DLD1 (cell line): Measurements from ENCODE around the gene LRCH3.

ENCODE experiments used
- in situ Hi-C: cut with HindIII; loops from 2 replicates; pipeline ENCODE4 v1.10.0; 2017; ENCODE audit warnings: low sequenced_read_pairs

LRCH3 gene

GRCh38 chr3:197791113-197791891 is at the start of gene LRCH3:
LRCH3 (plus strand) TSS chr3:197791254; CDS start chr3:197791279, 25 bp downstream.
- in situ Hi-C loops: no loop called here

GRCh38 chr3:197742787-197743186 is 48.3 kb upstream of the LRCH3 start:
- in situ Hi-C loops: no loop called here

GRCh38 chr3:197746209-197746608 is 44.8 kb upstream of the LRCH3 start:
- in situ Hi-C loops: no loop called here

GRCh38 chr3:197746801-197747237 is 44.2 kb upstream of the LRCH3 start:
- in situ Hi-C loops: no loop called here

GRCh38 chr3:197748597-197749314 is 42.3 kb upstream of the LRCH3 start:
- in situ Hi-C loops: no loop called here

DNA sequence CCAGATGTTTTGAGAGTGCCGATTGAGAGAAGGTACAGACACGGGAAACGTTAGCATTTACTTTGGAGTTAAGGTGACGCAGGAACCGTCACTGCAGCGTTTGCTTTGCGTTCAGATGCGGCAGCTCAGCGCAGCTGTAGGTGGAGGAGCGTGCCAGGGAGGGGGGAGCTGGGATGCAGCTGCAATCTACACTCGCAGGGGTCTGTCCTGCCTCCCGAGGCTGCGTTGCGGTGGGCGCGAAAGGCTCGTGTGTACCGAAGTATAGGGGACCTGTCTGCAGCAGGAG is 41.8 kb upstream of the LRCH3 start:
- in situ Hi-C loops: no loop called here

- in situ Hi-C loops: no loop called here
These were observed 41.3 kb upstream of the LRCH3 start, which contains the start of gene FYTTD1 for GRCh38 chr3:197749601-197750395. FYTTD1 (plus strand) TSS chr3:197749883; CDS start chr3:197749972, 89 bp downstream.

GRCh38 chr3:197750396-197750831 is 40.6 kb upstream of the LRCH3 start:
- in situ Hi-C loops: no loop called here

- in situ Hi-C loops: no loop called here
These were observed 40.0 kb upstream of the LRCH3 start for GRCh38 chr3:197750858-197751737.

DNA sequence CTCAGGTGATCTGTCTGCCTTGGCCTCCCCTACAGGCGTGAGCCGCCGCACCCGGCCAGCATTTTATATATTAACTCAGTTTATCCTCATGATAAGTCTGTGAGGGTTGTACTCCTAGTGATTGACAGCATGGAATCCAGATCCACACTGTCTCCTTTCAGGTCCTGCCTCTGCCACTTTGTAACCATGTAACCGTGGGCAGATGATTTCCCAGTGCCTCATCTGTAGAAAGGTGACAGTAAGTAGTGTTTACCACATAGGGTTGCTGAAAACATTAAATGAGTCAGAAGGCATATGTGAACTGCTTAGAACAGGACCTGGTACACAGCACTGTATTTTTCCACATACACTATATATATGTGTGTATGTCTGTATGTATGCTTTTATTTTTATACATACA is 38.9 kb upstream of the LRCH3 start:
- in situ Hi-C loops: no loop called here

GRCh38 chr3:197753263-197753662 is 37.8 kb upstream of the LRCH3 start:
- in situ Hi-C loops: no loop called here

GRCh38 chr3:197756704-197757103 is 34.4 kb upstream of the LRCH3 start:
- in situ Hi-C loops: no loop called here

DNA sequence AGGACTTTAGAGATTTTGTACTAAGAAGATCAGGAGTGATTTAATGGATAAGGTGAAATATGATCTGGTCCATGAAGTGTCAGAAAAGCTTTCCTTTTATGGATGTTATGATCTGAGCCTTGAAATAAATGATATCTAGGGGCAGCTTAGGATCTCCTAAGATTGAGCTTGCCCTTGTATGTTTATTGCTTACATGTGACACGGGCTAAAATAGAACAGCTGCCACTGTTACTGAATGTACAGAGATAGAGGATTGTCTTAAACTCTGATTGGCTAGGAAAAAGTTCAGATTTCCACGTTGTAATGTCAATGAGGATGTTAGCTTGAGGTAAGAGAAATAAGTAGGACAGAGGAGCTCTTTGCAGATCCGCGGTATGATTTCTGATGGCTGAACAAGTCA is 32.5 kb upstream of the LRCH3 start:
- in situ Hi-C loops: no loop called here

- in situ Hi-C loops: no loop called here
These were observed 29.3 kb upstream of the LRCH3 start for GRCh38 chr3:197761784-197762183.

DNA sequence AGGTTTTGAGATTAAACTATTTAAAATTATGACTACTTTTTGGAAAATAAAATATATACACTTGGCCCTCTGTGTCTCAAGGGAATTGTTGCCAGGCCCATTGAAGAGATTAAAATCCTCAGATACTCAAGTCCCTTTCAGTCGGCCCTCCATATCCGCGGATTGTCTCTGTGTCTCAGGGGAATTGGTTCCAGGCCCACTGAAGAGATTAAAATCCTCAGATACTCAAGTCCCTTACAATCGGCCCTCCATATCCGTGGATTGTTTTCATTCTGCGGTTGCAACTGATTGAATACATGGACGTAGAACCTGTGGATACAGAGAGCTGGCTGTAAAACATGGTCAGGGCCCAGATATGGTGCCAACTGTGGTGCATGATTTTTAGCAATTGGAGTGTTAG is 15.7 kb upstream of the LRCH3 start:
- in situ Hi-C loops: no loop called here

- in situ Hi-C loops: no loop called here
These were observed 8.8 kb upstream of the LRCH3 start for GRCh38 chr3:197782230-197782629.

DNA sequence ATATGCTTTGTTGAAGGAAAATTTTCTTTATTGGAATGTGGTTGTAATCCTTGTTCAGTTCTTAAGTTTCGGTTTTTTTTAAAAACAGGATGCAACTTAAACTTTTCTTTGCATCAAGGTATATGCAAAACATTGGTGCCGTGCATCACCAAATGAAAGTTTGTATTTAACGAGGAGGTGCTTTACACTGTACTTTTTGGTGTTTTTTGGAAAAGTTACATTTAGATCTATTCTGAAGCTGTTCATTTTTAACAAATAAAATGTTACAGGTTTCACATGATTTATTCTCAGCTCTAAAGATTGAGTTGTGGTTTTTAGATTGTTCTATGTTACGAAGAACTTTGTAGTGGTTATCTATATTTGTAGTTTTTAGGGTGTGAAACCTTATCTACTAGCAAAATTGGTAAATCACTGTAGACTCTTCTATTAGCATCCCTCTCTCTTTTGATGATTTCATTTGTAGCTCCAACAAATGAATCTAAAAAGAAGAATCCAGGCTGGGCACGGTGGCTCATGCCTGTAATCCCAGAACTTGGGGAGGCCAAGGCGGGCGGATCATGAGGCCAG is 7.0 kb upstream of the LRCH3 start:
- in situ Hi-C loops: no loop called here

DNA sequence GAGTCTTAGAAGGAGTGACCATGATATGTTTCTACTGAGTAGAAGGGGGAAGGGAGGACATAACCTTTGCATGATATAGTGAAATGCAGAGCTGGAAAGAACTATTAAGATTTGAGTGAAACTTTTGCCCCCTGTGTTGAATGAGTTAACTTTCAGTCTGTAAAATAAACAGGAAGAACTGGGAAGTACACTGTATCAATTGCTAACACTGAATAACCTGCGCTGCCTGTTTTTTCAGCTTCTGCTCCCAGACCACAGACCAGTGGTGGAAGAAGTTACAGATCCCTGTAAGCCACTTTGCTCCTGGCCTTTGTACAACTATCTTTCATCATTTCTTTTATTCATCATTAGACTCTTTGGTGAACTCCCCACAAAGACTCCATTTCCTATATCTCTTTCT is 3.6 kb upstream of the LRCH3 start:
- in situ Hi-C loops: no loop called here

GRCh38 chr3:197789309-197789708 is 1.7 kb upstream of the LRCH3 start:
- in situ Hi-C loops: no loop called here

GRCh38 chr3:197790033-197790432 is 1.0 kb upstream of the LRCH3 start:
- in situ Hi-C loops: no loop called here
